Gastrocnemius medialis (tissue), 4 donors: ENCODE data around the gene GAS2L1. TPM values are rescaled to one million over a fixed set of nuclear protein-coding genes. Genes with fewer than 3 reads are reported as not detected.

Experiments
- ATAC-seq, 2 donors: fragments of 150-250 bp; one replicate each; pipeline ENCODE4 v1.9.1; 2016
- DNase-seq, 2 donors: peaks; one replicate each; pipeline ENCODE4 v3.0.0-alpha.2; 2019
- H3K27ac ChIP-seq, 4 donors: fragments of 200-600 bp; sonication (generic); 1 replicate in 1 of 4; 2 replicates in 3 of 4; pipeline ENCODE4 v1.5.1; 2016 to 2018; ENCODE audit warnings: mild to moderate bottlenecking in 2 of 4, moderate library complexity in 1 of 4
- H3K27me3 ChIP-seq, 3 donors: fragments of 200-600 bp; sonication (generic) in 2 of 3; 1 replicate in 1 of 3; 2 replicates in 2 of 3; pipeline versions ENCODE4 v1.5.1 to v1.6.0; 2016 to 2019; ENCODE audit warnings: mild to moderate bottlenecking in 1 of 3, moderate library complexity in 1 of 3
- H3K36me3 ChIP-seq, 2 donors: fragments of 200-600 bp; sonication (generic) in 1 of 2; one replicate each; pipeline ENCODE4 v1.5.1; 2017 to 2018
- H3K4me1 ChIP-seq, 2 donors: fragments of 200-600 bp; sonication (generic) in 1 of 2; one replicate each; pipeline ENCODE4 v1.5.1; 2016 to 2017; ENCODE audit warnings: mild to moderate bottlenecking in 2 of 2
- H3K4me3 ChIP-seq, 4 donors: fragments of 200-600 bp; sonication (generic) in 3 of 4; 1 replicate in 1 of 4; 2 replicates in 3 of 4; pipeline ENCODE4 v1.5.1; 2016 to 2019; ENCODE audit warnings: mild to moderate bottlenecking in 2 of 4
- H3K9me3 ChIP-seq, 3 donors: fragments of 200-600 bp; sonication (generic) in 2 of 3; 1 replicate in 1 of 3; 2 replicates in 2 of 3; pipeline ENCODE4 v1.5.1; 2016 to 2019
- POLR2A ChIP-seq, 2 donors: fragments of 450-650 bp; IDR thresholded peaks; one replicate each; pipeline ENCODE4 v1.6.1; 2017; ENCODE audit warnings: antibody characterized with exemption in 2 of 2, mild to moderate bottlenecking in 2 of 2, moderate library complexity in 2 of 2
- in situ Hi-C, 4 donors: fragments of 200-750 bp; cut with MboI; loops; one replicate each; pipeline versions ENCODE4 v1.15.0 to v1.8.0; 2017; ENCODE audit warnings: low sequenced_read_pairs in 4 of 4
- intact Hi-C: fragments of 100-400 bp; cut with DNase I; formaldehyde crosslinking; loops from one replicate; pipeline ENCODE4 v1.15.1; 2023; ENCODE audit warnings: low total_unique reads
- total RNA-seq, 4 donors: library from RNA; depleted of rRNA; stranded (reverse); fragments of >200 nt; gene quantifications; one replicate each; pipeline versions ENCODE4 v1.1.0 to v1.2.3, GENCODE V29; 2016
- TF ChIP-seq, protein P1 (sequence below), 5 experiments: fragments of 450-650 bp in 3 of 5; fragments of 200-600 bp in 2 of 5; sonication (generic) in 2 of 5; IDR thresholded peaks in 4 of 5; conservative IDR thresholded peaks in 1 of 5; 1 replicate in 4 of 5; 2 replicates in 1 of 5; pipeline ENCODE4 v1.5.1; 2016 to 2019; ENCODE audit warnings: antibody characterized with exemption in 5 of 5, mild to moderate bottlenecking in 3 of 5, moderate library complexity in 3 of 5

The GAS2L1 gene
- total RNA-seq, 4 donors from 2014 or later, result 4.8 to 23.0 (median 6.6) TPM

DNA sequence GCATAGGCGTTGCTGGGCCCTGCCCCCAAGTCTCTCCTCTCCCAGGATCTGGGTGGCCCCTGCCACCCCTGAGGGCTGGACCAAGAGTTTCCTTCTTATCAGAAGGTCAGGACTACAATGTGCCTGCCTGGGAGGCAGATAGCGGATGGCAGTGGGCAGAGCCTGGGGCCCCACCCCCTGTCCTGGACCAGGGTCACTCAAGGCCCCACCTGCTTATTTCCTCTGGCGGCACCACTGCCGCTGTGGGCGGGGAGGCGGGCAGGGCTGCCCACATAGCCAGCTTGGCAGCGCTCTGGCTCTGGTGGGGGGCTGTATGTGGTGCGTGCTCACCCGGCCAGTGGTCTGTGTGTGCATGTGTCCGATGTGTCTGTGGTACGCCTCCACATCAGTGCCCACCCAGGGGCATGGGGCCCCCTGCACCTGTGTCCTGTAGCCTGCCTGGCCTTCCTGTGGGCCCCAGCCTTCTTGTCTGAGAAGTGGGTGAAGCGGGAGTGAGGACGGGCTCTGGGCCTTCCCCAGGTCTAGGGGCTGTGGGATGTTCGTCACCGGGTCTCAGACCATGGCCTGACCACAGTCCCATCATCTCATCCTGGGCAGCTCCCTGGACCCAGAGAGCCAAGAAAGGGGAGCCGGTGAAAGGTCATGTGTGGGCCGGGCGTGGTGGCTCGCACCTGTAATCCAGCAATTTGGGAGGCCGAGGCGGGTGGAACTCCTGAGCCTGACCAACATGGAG lies 3.0 kb downstream of the GAS2L1 start:
- no peak for DNase-seq
- Histone ChIP-seq H3K4me1 (peaks cover 32 to 59% of the 10 kb centered on the region in 2 donors), H3K9me3 (no peaks in the 10 kb centered on the region), H3K27ac (peak overlapping the region; percentile 67 to 89 (median 81)), H3K27me3 (peaks cover 12 to 18% (median 16%) of the 10 kb centered on the region in 3 donors), H3K4me3 (peak overlapping the region; percentile 20 to 94 (median 56)), H3K36me3 (no peaks in the 10 kb centered on the region)
- in situ Hi-C loops (loop anchor here in 1 of 4 donors (10.0 kb wide), 1 partner anchor 85 kb away; no protein-coding TSS in a partner anchor), intact Hi-C loops (no loop called here)
- TF ChIP-seq POLR2A (IDR thresholded peaks at IDR 0.05), result no peak
- TF ChIP-seq, protein P1, sequence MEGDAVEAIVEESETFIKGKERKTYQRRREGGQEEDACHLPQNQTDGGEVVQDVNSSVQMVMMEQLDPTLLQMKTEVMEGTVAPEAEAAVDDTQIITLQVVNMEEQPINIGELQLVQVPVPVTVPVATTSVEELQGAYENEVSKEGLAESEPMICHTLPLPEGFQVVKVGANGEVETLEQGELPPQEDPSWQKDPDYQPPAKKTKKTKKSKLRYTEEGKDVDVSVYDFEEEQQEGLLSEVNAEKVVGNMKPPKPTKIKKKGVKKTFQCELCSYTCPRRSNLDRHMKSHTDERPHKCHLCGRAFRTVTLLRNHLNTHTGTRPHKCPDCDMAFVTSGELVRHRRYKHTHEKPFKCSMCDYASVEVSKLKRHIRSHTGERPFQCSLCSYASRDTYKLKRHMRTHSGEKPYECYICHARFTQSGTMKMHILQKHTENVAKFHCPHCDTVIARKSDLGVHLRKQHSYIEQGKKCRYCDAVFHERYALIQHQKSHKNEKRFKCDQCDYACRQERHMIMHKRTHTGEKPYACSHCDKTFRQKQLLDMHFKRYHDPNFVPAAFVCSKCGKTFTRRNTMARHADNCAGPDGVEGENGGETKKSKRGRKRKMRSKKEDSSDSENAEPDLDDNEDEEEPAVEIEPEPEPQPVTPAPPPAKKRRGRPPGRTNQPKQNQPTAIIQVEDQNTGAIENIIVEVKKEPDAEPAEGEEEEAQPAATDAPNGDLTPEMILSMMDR (IDR thresholded peaks at IDR 0.05 in 4 of 5, conservative IDR thresholded peaks at IDR 0.05 in 1 of 5), result no peak
- no peak for ATAC-seq

DNA sequence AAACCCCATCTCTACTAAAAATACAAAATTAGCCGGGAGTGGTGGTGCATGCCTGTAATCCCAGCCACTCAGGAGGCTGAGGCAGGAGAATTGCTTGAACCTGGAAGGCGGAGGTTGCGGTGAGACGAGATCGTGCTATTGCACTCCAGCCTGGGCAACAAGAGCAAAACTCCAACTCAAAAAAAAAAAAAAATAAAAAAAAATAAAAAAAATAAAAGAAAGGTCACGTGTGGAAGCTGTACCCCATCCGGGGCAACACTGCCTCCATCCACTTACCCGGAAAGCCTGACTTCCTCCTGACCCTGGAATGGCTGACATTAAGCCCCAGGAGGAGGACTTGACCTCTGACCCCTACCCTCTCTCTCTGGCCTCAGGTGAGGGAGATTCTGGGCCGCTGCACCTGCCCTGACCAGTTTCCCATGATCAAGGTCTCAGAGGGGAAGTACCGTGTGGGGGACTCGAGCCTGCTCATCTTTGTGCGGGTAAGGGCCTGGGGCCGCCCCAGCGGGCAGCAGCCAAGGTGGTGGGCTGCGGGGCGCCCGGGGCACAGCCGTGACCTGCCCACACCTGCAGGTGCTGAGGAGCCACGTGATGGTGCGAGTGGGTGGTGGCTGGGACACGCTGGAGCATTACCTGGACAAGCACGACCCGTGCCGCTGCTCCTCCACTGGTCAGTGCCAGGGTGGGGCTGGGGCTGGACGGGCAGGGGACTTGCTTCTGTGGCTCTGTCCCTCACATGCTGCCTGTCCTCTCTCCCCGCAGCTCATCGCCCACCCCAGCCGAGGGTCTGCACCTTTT lies 3.8 kb downstream of the GAS2L1 start:
- DNase-seq, result no peak
- intact Hi-C loops, result no loop called here
- TF ChIP-seq POLR2A (IDR thresholded peaks at IDR 0.05), result no peak
- TF ChIP-seq, protein P1 (IDR thresholded peaks at IDR 0.05 in 4 of 5, conservative IDR thresholded peaks at IDR 0.05 in 1 of 5), result no peak
- Histone ChIP-seq H3K27me3 (peaks cover 17 to 23% (median 21%) of the 10 kb centered on the region in 3 donors), H3K36me3 (no peaks in the 10 kb centered on the region), H3K4me1 (peaks cover 32 to 61% of the 10 kb centered on the region in 2 donors), H3K27ac (peak overlapping the region; percentile 67 to 89 (median 81)), H3K4me3 (peak overlapping the region in 1 of 4 donors; percentile 27), H3K9me3 (no peaks in the 10 kb centered on the region)
- in situ Hi-C loops, result no loop called here
- ATAC-seq, result no peak

- intact Hi-C loops (no loop called here), in situ Hi-C loops (no loop called here)
- Histone ChIP-seq H3K27me3 (peaks cover 17 to 27% (median 21%) of the 10 kb centered on the region in 3 donors), H3K36me3 (no peaks in the 10 kb centered on the region), H3K27ac (peak overlapping the region; percentile 68 to 89 (median 78)), H3K4me3 (peak overlapping the region; percentile 27 to 50 (median 36)), H3K4me1 (peaks cover 32 to 61% of the 10 kb centered on the region in 2 donors), H3K9me3 (no peaks in the 10 kb centered on the region)
- DNase-seq (peak; percentile 81 to 85), ATAC-seq (peak; percentile 26 to 40)
- no peak for TF ChIP-seq POLR2A (IDR thresholded peaks at IDR 0.05)
- TF ChIP-seq, protein P1 (IDR thresholded peaks at IDR 0.05 in 4 of 5, conservative IDR thresholded peaks at IDR 0.05 in 1 of 5), result no peak
These were observed 4.5 kb downstream of the GAS2L1 start for GRCh38 chr22:29310863-29311339.

GRCh38 chr22:29311464-29312217 lies 5.2 kb downstream of the GAS2L1 start:
- Histone ChIP-seq H3K36me3 (no peaks in the 10 kb centered on the region), H3K4me3 (peak overlapping the region; percentile 27 to 50 (median 36)), H3K27me3 (peaks cover 17 to 28% (median 24%) of the 10 kb centered on the region in 3 donors), H3K27ac (peak overlapping the region; percentile 59 to 80 (median 66)), H3K4me1 (peaks cover 32 to 61% of the 10 kb centered on the region in 2 donors), H3K9me3 (no peaks in the 10 kb centered on the region)
- TF ChIP-seq, protein P1 (IDR thresholded peaks at IDR 0.05 in 4 of 5, conservative IDR thresholded peaks at IDR 0.05 in 1 of 5), result no peak
- in situ Hi-C loops, result no loop called here
- ATAC-seq, result no peak
- intact Hi-C loops, result no loop called here
- DNase-seq, result peak in 1 of 2 donors; percentile 19
